ENCODE data around the gene KANK4. TPM values are rescaled to one million over a fixed set of nuclear protein-coding genes. Genes with fewer than 3 reads are reported as not detected.

The KANK4 gene
- total RNA-seq, 2 donors from 2014 or later, result not detected

DNA sequence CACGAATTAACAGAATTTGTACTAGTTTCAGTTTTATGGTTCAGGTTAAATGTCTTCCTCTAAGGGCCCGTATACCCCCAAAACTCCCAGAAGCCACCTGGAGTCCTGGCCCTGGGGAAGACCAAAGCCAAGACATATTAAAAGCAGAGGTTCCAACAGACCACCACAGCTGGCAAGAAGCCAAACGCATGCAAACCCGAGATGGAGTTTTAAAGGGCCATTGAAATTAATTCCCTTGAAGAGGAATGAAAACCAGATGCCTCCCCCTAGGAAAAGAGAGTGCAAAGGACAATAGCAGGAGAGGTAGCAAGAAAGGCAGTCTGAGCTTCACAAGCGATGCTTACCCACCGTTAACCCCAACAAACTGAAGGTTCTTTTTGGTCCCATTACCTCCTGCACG is 48.1 kb downstream of the KANK4 start:
- ATAC-seq (replicated peaks in 1 of 2) (no peak), DNase-seq (no peak)
- Mint-ChIP-seq H3K4me3 (no peak overlapping the region), H3K27me3 (ENCODE audit: low read depth) (no peaks in the 10 kb centered on the region), H3K4me1 (ENCODE audit: low read depth) (peaks cover 29% of the 10 kb centered on the region), H3K9me3 (no peaks in the 10 kb centered on the region), H3K27ac (no peak overlapping the region), H3K36me3 (ENCODE audit: insufficient read depth in 2 of 2) (no peaks in the 10 kb centered on the region)

- no peaks in the 10 kb centered on the region for H3K36me3 Mint-ChIP-seq (ENCODE audit: insufficient read depth in 2 of 2)
- no peaks in the 10 kb centered on the region for H3K9me3 Mint-ChIP-seq
- H3K4me1 Mint-ChIP-seq (ENCODE audit: low read depth), result peaks cover 29% of the 10 kb centered on the region
- ATAC-seq (replicated peaks in 1 of 2) (no peak), DNase-seq (no peak)
- no peak overlapping the region for H3K4me3 Mint-ChIP-seq
- no peaks in the 10 kb centered on the region for H3K27me3 Mint-ChIP-seq (ENCODE audit: low read depth)
- no peak overlapping the region for H3K27ac Mint-ChIP-seq
These were observed 49.3 kb downstream of the KANK4 start for GRCh38 chr1:62269851-62270495.

- Mint-ChIP-seq H3K27me3 (ENCODE audit: low read depth) (no peaks in the 10 kb centered on the region), H3K27ac (no peak overlapping the region)
- no peak for ATAC-seq (replicated peaks in 1 of 2)
These were observed 49.8 kb downstream of the KANK4 start for GRCh38 chr1:62269439-62269838.

GRCh38 chr1:62268315-62268714 is 50.9 kb downstream of the KANK4 start:
- no peak for DNase-seq
- ATAC-seq (replicated peaks in 1 of 2), result no peak
- Mint-ChIP-seq H3K9me3 (no peaks in the 10 kb centered on the region), H3K4me1 (ENCODE audit: low read depth) (peaks cover 25% of the 10 kb centered on the region), H3K36me3 (ENCODE audit: insufficient read depth in 2 of 2) (no peaks in the 10 kb centered on the region), H3K27ac (no peak overlapping the region), H3K27me3 (ENCODE audit: low read depth) (no peaks in the 10 kb centered on the region), H3K4me3 (no peak overlapping the region)

More at GRCh38 chr1:62269439-62269838, 49.8 kb downstream of the KANK4 start:
- H3K36me3 Mint-ChIP-seq (ENCODE audit: insufficient read depth in 2 of 2), result no peaks in the 10 kb centered on the region
- H3K9me3 Mint-ChIP-seq, result no peaks in the 10 kb centered on the region
- no peak overlapping the region for H3K4me3 Mint-ChIP-seq
- peaks cover 29% of the 10 kb centered on the region for H3K4me1 Mint-ChIP-seq (ENCODE audit: low read depth)
- DNase-seq, result no peak

GRCh38 chr1:62265956-62266935 is 53.0 kb downstream of the KANK4 start:
- Mint-ChIP-seq H3K4me3 (no peak overlapping the region), H3K4me1 (ENCODE audit: low read depth) (peaks cover 7% of the 10 kb centered on the region), H3K9me3 (peaks cover 0 to 2% of the 10 kb centered on the region in 2 donors), H3K27ac (no peak overlapping the region), H3K27me3 (ENCODE audit: low read depth) (no peaks in the 10 kb centered on the region), H3K36me3 (ENCODE audit: insufficient read depth in 2 of 2) (no peaks in the 10 kb centered on the region)
- ATAC-seq (replicated peaks in 1 of 2) (no peak), DNase-seq (no peak)

DNA sequence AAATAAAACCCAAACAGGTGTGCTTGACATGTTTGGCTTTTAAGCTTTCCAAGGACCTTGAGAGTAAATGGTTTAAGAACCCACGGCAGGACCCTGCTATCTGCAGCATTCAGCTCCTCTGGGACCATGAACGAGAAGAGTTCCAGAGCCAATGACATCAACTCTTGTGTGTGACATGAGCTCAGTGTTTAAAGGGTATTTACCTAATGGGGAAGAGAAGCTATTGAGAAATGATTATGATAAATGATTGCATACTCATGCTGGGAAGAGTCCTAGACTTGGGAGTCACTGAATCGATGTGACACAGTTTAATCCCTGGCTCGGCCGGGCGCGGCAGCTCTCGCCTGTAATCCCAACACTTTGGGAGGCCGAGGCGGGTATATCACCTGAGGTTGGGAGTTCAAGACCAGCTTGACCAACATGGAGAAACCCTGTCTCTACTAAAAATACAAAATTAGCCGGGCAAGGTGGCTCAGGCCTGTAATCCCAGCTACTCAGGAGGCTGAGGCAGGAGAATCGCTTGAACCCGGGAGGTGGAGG is 55.4 kb downstream of the KANK4 start:
- H3K27ac Mint-ChIP-seq, result no peak overlapping the region

DNA sequence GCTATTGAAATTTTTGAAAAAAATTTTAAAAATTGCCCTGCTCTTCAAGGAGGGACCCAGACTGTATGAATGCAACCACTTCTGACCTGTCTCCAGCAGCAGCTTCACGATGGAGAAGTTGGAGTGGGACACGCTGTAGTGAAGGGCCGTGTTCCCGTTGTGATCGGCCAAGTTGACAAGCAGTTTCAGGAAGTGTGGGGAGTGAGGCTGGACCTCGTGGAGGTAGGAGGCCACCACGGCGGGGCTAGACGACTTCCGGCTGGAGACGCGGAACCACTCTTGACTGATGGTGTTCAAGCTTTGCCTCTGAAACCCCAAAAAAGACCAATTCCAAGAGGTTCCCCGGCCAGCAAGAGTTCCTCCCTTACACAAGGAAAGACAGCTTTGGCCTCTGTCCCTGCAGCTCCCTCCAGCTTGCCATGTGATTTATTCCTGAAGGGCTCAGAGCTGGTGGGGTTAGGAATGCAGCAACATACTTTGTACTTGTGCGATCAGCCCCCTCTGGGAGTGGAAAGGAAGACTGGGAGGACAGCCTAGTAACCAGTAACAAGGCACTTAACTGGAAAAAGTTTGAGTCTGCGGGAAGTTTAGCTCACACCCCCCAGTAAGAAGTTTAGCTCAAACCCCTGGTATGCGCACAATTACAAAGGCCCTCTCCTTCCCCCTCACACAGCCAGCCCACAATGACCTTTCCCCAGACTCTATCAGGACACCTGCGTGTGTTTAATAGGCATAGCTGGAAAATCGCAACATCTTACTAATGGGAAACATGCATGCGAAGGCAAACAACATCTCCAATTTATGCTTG is 56.0 kb downstream of the KANK4 start:
- no peaks in the 10 kb centered on the region for H3K4me1 Mint-ChIP-seq (ENCODE audit: low read depth)
- H3K27me3 Mint-ChIP-seq (ENCODE audit: low read depth), result no peaks in the 10 kb centered on the region
- DNase-seq (no peak), ATAC-seq (replicated peaks in 1 of 2) (no peak)
- peaks cover 0 to 2% of the 10 kb centered on the region in 2 donors for H3K9me3 Mint-ChIP-seq
- H3K36me3 Mint-ChIP-seq (ENCODE audit: insufficient read depth in 2 of 2), result no peaks in the 10 kb centered on the region
- H3K27ac Mint-ChIP-seq, result no peak overlapping the region
- H3K4me3 Mint-ChIP-seq, result no peak overlapping the region

More for the DNA sequence above, 55.4 kb downstream of the KANK4 start:
- ATAC-seq (replicated peaks in 1 of 2) (no peak), DNase-seq (no peak)
- Mint-ChIP-seq H3K4me1 (ENCODE audit: low read depth) (no peaks in the 10 kb centered on the region), H3K36me3 (ENCODE audit: insufficient read depth in 2 of 2) (no peaks in the 10 kb centered on the region), H3K4me3 (no peak overlapping the region), H3K27me3 (ENCODE audit: low read depth) (no peaks in the 10 kb centered on the region), H3K9me3 (peaks cover 0 to 2% of the 10 kb centered on the region in 2 donors)

DNA sequence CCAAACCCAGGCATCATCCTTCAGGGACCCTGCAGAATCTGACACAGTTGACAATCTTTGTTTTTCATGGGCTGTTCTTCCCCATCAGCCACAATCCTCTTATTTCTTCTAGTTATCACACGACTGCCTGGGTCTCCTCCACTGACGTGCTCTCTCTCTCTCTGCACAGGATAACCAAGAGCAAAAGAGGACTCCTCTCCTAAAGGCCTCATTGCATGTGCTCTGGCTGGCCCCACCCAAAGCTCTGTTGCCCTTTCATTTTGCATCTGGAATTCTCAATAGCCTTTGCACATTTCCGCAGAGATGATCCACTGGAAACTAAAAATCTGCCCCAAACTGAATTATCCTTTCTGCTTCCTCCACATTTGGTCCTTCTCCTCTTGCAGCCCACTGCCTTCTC is 58.5 kb downstream of the KANK4 start:
- H3K27me3 Mint-ChIP-seq (ENCODE audit: low read depth), result no peaks in the 10 kb centered on the region
- H3K4me1 Mint-ChIP-seq (ENCODE audit: low read depth), result no peaks in the 10 kb centered on the region
- peaks cover 0 to 2% of the 10 kb centered on the region in 2 donors for H3K9me3 Mint-ChIP-seq
- H3K27ac Mint-ChIP-seq, result no peak overlapping the region
- H3K36me3 Mint-ChIP-seq (ENCODE audit: insufficient read depth in 2 of 2), result no peaks in the 10 kb centered on the region
- no peak for DNase-seq
- no peak for ATAC-seq (replicated peaks in 1 of 2)
- H3K4me3 Mint-ChIP-seq, result no peak overlapping the region

- no peak for DNase-seq
- no peak overlapping the region for H3K27ac Mint-ChIP-seq
- no peak overlapping the region for H3K4me3 Mint-ChIP-seq
- ATAC-seq (replicated peaks in 1 of 2), result no peak
- H3K36me3 Mint-ChIP-seq (ENCODE audit: insufficient read depth in 2 of 2), result no peaks in the 10 kb centered on the region
- no peaks in the 10 kb centered on the region for H3K27me3 Mint-ChIP-seq (ENCODE audit: low read depth)
- H3K4me1 Mint-ChIP-seq (ENCODE audit: low read depth), result no peaks in the 10 kb centered on the region
- H3K9me3 Mint-ChIP-seq, result peaks cover 0 to 2% of the 10 kb centered on the region in 2 donors
These were observed 59.7 kb downstream of the KANK4 start for GRCh38 chr1:62259551-62259950.

- Mint-ChIP-seq H3K27ac (no peak overlapping the region), H3K9me3 (no peaks in the 10 kb centered on the region), H3K27me3 (ENCODE audit: low read depth) (no peaks in the 10 kb centered on the region), H3K4me1 (ENCODE audit: low read depth) (no peaks in the 10 kb centered on the region), H3K36me3 (ENCODE audit: insufficient read depth in 2 of 2) (no peaks in the 10 kb centered on the region), H3K4me3 (no peak overlapping the region)
- ATAC-seq (replicated peaks in 1 of 2) (no peak), DNase-seq (no peak)
These were observed 69.0 kb downstream of the KANK4 start for GRCh38 chr1:62250126-62250726.

DNA sequence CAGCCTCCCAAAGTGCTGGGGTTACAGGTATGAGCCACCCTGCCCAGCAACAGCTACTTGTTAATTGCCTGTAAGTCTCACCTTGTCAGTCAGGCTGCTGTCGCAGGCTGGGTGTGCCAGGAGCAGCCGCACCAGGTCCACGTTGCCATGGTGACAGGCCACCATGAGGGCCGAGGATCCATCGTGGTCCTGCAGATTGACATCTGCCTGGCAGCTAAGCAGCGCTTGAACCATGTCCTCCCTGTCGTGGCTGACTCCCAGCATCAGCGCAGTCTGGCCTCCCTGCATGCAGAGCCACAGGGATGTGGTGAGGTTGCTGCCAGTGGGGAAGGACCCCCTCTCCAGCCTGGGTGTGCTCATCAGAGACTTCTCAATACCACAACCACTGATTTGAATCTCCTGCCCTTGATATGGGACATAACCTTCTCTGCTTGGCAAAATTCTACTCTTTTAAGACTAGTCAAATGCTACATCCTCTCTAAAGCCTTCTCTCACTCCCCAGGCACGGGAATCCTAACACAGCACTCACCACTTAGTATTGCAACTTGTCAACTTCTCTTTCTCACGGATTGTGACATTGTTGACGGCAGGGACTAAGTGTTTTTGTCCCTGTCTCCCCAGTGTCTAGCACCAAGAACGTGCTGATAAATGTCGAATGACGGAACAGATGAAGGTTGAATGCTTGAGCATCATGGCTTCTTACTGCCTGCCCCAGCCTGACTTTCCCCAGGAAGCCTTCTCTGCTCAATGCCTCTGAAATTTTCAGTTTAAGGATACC is 71.7 kb downstream of the KANK4 start:
- DNase-seq, result no peak
- no peak for ATAC-seq (replicated peaks in 1 of 2)
- Mint-ChIP-seq H3K36me3 (ENCODE audit: insufficient read depth in 2 of 2) (no peaks in the 10 kb centered on the region), H3K4me1 (ENCODE audit: low read depth) (no peaks in the 10 kb centered on the region), H3K4me3 (no peak overlapping the region), H3K27me3 (ENCODE audit: low read depth) (no peaks in the 10 kb centered on the region), H3K9me3 (peaks cover 0 to 2% of the 10 kb centered on the region in 2 donors), H3K27ac (no peak overlapping the region)

DNA sequence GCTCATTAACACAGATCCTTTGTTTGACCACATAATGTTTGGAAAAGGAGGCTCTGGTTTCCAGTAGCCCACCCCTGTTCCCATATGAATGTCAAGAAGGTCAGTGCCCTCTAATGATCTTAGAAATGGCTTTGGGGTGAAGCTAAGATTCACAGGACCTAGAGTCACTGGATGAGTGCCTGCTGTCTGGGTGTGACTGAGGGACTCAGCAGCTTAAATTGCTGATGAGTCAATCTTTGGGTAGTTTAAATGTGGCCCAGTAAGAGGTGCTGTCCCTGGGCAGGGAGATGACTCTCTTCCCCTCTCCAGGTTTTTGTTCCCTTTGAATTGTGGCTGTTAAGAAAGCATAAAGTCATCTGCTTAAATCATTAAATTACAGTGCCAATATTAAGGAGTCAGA is 74.0 kb downstream of the KANK4 start:
- H3K4me3 Mint-ChIP-seq, result no peak overlapping the region
- no peaks in the 10 kb centered on the region for H3K27me3 Mint-ChIP-seq (ENCODE audit: low read depth)
- H3K27ac Mint-ChIP-seq, result no peak overlapping the region
- ATAC-seq (replicated peaks in 1 of 2), result no peak
- no peaks in the 10 kb centered on the region for H3K4me1 Mint-ChIP-seq (ENCODE audit: low read depth)
- no peaks in the 10 kb centered on the region for H3K36me3 Mint-ChIP-seq (ENCODE audit: insufficient read depth in 2 of 2)
- peaks cover 0 to 2% of the 10 kb centered on the region in 2 donors for H3K9me3 Mint-ChIP-seq
- DNase-seq, result no peak
